ENCODE measurements around the gene AQP3.

DNA sequence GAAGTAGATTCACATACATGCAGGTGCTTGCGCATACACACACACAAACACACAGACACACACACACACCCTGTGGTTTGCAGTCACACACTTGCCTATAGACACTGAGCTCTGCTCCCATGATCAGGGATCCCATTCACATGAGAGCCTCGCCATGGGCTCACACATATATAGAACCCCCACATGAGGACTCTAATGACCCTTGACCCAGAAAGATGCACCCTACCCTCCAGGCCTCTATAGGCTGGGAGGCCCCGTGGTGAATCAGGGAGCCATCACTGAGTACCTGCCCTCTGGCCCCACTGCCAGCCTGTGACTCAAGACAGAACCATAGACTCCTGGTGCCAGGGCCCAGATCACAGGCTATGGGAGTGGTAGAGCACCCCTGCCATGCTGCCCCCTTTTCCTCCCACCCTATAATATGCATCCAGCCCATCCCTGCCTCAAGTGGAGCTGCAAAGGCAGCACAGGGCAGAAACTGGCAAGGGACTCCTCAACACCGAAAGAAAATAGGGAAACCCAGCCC, 3.3 kb upstream of the AQP3 start:
- no peak for TF ChIP-seq SP2 (CRISPR knock-in tag; IDR thresholded peaks at IDR 0.05)
- TF ChIP-seq SSRP1 (CRISPR knock-in tag; IDR thresholded peaks at IDR 0.05), result no peak
- TF ChIP-seq TARDBP (CRISPR knock-in tag; IDR thresholded peaks at IDR 0.05), result no peak
- no peak for TF ChIP-seq ZEB1 (IDR thresholded peaks at IDR 0.05; ENCODE audit: insufficient replicate concordance, low read depth)
- no peak for TF ChIP-seq DPF2 (CRISPR knock-in tag; IDR thresholded peaks at IDR 0.05; ENCODE audit: borderline replicate concordance, low read depth)

Data from HepG2 (cell line).